GM18909 (cell line): ENCODE results near the gene FITM1.

Source experiments
- ATAC-seq: cut with Tn5 transposase; IDR thresholded peaks from one replicate; pipeline ENCODE4 v1.9.1; 2021; ENCODE audit warnings: mild to moderate bottlenecking; ENCODE audit not compliant: unreplicated experiment, poor library complexity

The FITM1 gene

GRCh38 chr14:24179294-24179960 is 49.0 kb downstream of the FITM1 start:
- no peak for ATAC-seq

GRCh38 chr14:24179961-24180796 is 49.7 kb downstream of the FITM1 start:
- ATAC-seq: no peak

GRCh38 chr14:24181371-24182077 is 51.1 kb downstream of the FITM1 start:
- no peak for ATAC-seq
